OCI-LY1 (cell line): ENCODE measurements around the gene NINJ2.

Experiments
- CTCF ChIP-seq: fragments of 200-600 bp; sonication (generic), shearing (Covaris generic); IDR thresholded peaks from 2 replicates; pipeline ENCODE4 v1.5.1; 2017; ENCODE audit warnings: mild to moderate bottlenecking, antibody characterized with exemption, low read length, moderate library complexity, mixed read lengths
- EZH2 ChIP-seq: fragments of 200-600 bp; sonication (generic), shearing (Covaris generic); IDR thresholded peaks from 2 replicates; pipeline ENCODE4 v1.8.0; 2017; ENCODE audit warnings: borderline replicate concordance, mixed run types, mild to moderate bottlenecking, antibody characterized with exemption, low read length, moderate library complexity, mixed read lengths

- TF ChIP-seq CTCF (no peak), EZH2 (no peak)
These were observed 19.0 kb downstream of the NINJ2 start for GRCh38 chr12:644303-644639.
